LNCAP (cell line): Measurements from ENCODE around the gene RGS3.

Source experiments
- CTCF ChIP-seq: fragments of 450-650 bp; IDR thresholded peaks from 2 replicates; pipeline ENCODE4 v1.5.1; 2017; ENCODE audit warnings: mild to moderate bottlenecking

RGS3 gene

GRCh38 chr9:113508111-113508749 lies 44.7 kb downstream of the RGS3 start:
- TF ChIP-seq CTCF: peak; percentile 35; the same call in 1 of the 2 replicates

- TF ChIP-seq CTCF: no peak
These were observed 45.9 kb downstream of the RGS3 start for GRCh38 chr9:113509463-113509862.

DNA sequence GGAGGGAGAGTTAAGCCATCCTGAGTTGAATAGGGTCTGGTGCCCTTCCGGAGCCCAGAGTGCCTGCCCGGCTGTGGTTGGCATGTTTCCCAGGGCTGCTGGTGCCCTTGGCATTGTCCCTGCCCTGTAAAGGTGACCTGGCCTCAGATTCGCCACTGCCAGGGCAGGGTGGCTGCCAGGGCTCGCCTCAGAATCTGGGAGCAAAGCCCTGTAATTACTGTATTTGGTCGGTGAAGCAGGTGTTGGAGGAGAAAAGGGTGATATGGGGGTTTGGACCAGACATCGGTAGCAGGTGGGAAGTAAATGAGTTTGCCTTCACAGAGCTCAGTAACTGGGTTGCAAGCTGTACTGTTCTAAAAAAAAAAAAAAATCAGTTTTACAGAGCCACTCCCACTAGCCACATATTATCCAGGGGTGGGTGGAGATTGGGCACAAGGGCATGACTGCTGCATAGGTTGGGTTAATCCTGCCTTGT lies 47.6 kb downstream of the RGS3 start:
- TF ChIP-seq CTCF: no peak

DNA sequence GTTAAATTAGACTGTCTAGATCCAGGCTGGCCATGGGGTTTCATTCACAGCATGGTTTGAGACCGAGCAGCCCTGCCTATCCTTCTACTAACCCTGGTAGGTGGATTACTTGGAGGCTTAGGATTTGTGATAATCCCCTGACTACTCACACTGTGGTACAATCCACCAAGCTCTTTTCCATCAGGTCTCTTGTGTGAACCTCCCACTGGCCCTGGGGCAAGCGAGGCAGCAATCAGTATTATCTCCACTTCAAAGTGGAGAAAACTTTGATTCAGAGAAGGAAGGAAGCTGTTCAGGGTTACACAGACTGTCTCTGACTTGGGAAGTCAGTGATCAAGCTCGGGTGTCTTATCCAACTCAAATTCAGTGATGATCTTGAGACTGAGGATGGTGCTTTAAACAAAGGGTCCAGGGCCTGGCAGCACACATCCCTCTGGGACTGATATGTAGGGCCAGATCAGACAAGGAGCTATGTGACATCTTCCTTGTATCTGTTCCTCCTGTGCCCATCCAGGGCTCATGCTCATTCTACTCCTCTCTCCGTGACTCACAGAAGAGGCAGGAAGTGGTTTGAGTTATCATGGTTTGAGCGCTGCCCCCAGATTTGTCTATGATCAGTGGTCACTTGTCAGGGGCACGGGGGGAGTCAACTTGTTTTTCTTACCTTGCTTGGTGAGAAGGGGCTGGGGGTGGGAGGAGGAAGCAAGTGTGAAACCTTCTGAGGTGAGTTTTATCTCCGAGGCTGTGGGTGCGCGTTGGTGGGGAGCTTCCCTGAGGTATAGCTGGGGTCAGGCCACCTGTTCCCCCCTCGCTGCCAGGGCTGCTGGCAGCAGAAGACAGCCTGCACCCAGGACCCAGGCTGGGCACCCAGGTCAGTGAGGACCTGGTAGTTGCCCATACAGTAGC lies 48.6 kb downstream of the RGS3 start:
- TF ChIP-seq CTCF: no peak

GRCh38 chr9:113513111-113513510 lies 49.6 kb downstream of the RGS3 start:
- no peak for TF ChIP-seq CTCF

- TF ChIP-seq CTCF: no peak
These were observed 50.0 kb downstream of the RGS3 start for GRCh38 chr9:113513536-113513935.

DNA sequence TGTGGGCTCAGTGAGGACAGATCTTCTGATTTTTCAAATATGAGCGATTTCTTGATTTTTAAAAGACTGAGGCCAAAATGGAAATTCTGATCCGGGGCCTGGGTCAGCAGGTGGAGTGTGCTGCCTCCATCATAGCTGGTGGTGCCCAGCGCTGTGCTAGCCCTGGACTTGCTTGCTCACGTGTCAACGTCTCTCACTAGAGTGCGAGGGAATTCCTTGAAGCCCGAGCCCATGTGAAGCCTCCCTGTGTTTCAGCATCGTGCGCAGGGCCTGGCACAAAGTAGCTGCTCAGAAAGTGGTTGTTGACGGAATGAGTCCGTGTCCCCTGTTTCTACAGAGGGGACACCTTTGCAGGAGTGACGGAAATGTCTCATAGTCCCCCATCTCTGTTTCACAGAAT lies 50.5 kb downstream of the RGS3 start:
- no peak for TF ChIP-seq CTCF
